Thymus (tissue), 11 donors: Measurements from ENCODE around the gene GPC1. TPM values are rescaled to one million over a fixed set of nuclear protein-coding genes. Genes with fewer than 3 reads are reported as not detected.

Experiments used
- DNase-seq, 9 donors: peaks; one replicate each; pipeline ENCODE4 v3.0.0-alpha.2; 2013; ENCODE audit warnings: low spot score in 9 of 9, low read depth in 6 of 9, missing footprints in 1 of 9
- H3K27ac ChIP-seq, 2 donors: one replicate each; pipeline ENCODE4 v1.5.1; 2013; ENCODE audit warnings: control low read depth in 1 of 2, low read depth in 1 of 2, low read length in 1 of 2, mild to moderate bottlenecking in 1 of 2, moderate library complexity in 1 of 2
- H3K27me3 ChIP-seq, 2 donors: one replicate each; pipeline ENCODE4 v1.5.1; 2013; ENCODE audit warnings: low read length in 1 of 2; ENCODE audit not compliant: control insufficient read depth in 2 of 2, insufficient read depth in 1 of 2
- H3K36me3 ChIP-seq, 2 donors: one replicate each; pipeline ENCODE4 v1.5.1; 2013; ENCODE audit warnings: low read length in 1 of 2, mild to moderate bottlenecking in 1 of 2, moderate library complexity in 1 of 2; ENCODE audit not compliant: control insufficient read depth in 2 of 2, insufficient read depth in 2 of 2
- H3K4me1 ChIP-seq, 2 donors: one replicate each; pipeline ENCODE4 v1.5.1; 2013; ENCODE audit warnings: low read length in 2 of 2; ENCODE audit not compliant: control insufficient read depth in 2 of 2, insufficient read depth in 2 of 2
- H3K4me3 ChIP-seq, 2 donors: one replicate each; pipeline ENCODE4 v1.5.1; 2013; ENCODE audit warnings: low read length in 2 of 2, control low read depth in 1 of 2, mild to moderate bottlenecking in 1 of 2
- H3K9me3 ChIP-seq, 2 donors: one replicate each; pipeline ENCODE4 v1.5.1; 2013; ENCODE audit warnings: low read length in 1 of 2, mild to moderate bottlenecking in 1 of 2; ENCODE audit not compliant: control insufficient read depth in 2 of 2, insufficient read depth in 1 of 2
- WGBS: extraction: QIAGEN DNeasy Blood & Tissue Kit; methylation state at CpG from one replicate; pipeline ENCODE4 v1.1.7; 2013; 5-methylcytosine and 5-hydroxymethylcytosine counted together
- polyA plus RNA-seq: library from polyadenylated mRNA; stranded (reverse); fragments of 200-250 nt; gene quantifications from one replicate; pipeline ENCODE4 v1.2.3, GENCODE V29; 2013
- total RNA-seq: library from RNA; stranded (reverse); fragments of 120-200 nt; gene quantifications from one replicate; pipeline ENCODE4 v1.2.4, GENCODE V29; 2013
- donor health status: healthy.

The GPC1 gene
- total and polyA plus RNA-seq, 2 donors, result 4.4 to 46.6 TPM

GRCh38 chr2:240455647-240456446 is 20.4 kb downstream of the GPC1 start:
- no peak overlapping the region for H3K27ac ChIP-seq
- no peak for DNase-seq
- H3K4me1 ChIP-seq, result peaks cover 0 to 9% of the 10 kb centered on the region in 2 donors
- WGBS, result 10% methylated on average over 55 of the region's 55 CpGs
- H3K4me3 ChIP-seq, result no peak overlapping the region
- no peaks in the 10 kb centered on the region for H3K36me3 ChIP-seq
- H3K27me3 ChIP-seq, result peaks cover 56 to 76% of the 10 kb centered on the region in 2 donors
- H3K9me3 ChIP-seq, result no peaks in the 10 kb centered on the region

DNA sequence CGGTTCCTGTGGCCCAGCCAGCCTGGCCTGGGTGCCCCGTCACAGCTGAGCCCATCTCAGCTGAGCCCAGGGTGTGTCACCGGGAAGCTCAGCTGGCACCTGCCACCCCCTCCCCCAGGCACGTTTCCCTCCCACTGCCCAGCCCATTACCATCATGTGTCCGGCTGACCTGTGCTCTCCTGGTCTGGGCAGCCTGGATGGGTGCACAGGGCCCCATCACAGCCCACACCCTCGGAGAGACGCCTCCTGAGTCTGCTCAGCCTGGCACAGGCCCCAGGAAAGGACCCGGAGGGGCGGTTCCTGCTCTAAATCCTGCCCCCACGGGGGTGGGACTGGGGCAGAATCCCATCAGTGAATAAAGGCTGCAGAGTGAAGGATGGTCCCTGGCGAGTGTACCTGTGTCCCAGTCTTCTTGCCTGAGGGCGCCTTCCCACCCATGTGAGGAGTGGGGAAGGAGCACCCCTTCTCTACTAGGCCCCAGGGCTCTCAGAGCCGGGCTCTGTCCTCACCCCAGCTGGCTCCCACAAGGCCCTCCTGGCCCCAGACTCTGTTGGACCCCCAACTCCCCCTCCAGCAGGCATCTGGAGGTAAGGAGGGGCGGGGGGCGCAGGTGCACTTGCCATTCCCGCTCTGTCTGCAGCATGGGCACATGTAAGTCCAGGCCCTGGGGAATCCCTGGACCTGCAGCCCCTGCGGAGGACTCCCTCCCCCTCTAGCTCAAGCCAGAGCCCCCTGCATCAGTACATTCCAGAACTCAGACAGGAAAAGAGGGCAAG is 21.2 kb downstream of the GPC1 start:
- H3K36me3 ChIP-seq, result no peaks in the 10 kb centered on the region
- 78% methylated on average over 17 of the region's 17 CpGs for WGBS
- no peak overlapping the region for H3K4me3 ChIP-seq

GRCh38 chr2:240457223-240458043 is 22.0 kb downstream of the GPC1 start:
- Histone ChIP-seq H3K27ac (peak overlapping the region in 1 of 2 donors; percentile 10), H3K9me3 (no peaks in the 10 kb centered on the region), H3K36me3 (no peaks in the 10 kb centered on the region), H3K4me1 (no peaks in the 10 kb centered on the region), H3K27me3 (peaks cover 40 to 60% of the 10 kb centered on the region in 2 donors), H3K4me3 (no peak overlapping the region)
- DNase-seq, result no peak
- WGBS, result 85% methylated on average over 22 of the region's 22 CpGs

More for the DNA sequence above, 21.2 kb downstream of the GPC1 start:
- peaks cover 0 to 6% of the 10 kb centered on the region in 2 donors for H3K4me1 ChIP-seq
- no peak for DNase-seq
- H3K9me3 ChIP-seq, result no peaks in the 10 kb centered on the region
- H3K27me3 ChIP-seq, result peaks cover 48 to 68% of the 10 kb centered on the region in 2 donors
- no peak overlapping the region for H3K27ac ChIP-seq

DNA sequence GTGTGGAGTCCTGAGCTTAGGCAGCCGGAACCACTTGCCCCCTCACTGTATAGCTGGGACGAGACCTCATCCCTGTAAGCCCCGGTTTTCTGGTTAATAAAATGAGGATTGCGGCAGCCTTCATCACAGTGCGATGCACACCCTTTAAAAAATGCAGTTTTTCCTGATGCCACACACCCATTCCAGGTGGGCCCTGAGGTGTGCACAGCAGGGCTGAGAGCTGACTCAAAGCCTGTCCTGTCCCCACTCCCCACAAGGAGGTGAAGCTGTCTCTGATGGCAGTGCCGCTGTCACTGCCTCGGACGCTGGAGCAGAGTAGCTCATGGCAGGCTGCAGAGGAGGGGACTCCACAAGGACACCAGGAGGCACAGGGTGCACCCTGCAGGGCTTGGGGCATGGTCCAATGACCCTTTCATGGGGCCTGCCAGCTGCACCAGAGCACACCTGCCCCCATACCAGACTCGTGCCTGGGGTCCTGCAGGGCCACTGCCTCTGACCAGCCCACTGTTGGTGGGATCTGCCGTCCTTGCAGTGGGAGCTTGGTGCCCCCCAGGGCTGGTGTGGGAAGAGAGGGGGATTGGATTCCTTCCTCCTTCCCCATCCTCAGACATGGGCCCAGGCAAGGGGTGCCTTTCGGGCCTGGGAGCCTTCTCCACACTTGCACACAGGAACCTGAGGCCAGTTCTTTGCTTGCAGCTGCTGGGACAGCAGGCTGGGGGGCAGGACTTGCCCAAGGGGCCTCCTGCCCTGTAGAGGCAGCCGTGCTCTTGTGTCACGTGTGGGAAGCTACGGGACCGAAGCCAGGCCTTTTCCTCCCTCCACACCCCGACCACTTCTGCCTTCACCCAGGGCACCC is 22.8 kb downstream of the GPC1 start:
- no peaks in the 10 kb centered on the region for H3K36me3 ChIP-seq
- H3K4me1 ChIP-seq, result no peaks in the 10 kb centered on the region
- WGBS, result 89% methylated on average over 16 of the region's 16 CpGs
- H3K27me3 ChIP-seq, result peaks cover 34 to 57% of the 10 kb centered on the region in 2 donors
- no peak overlapping the region for H3K27ac ChIP-seq
- no peaks in the 10 kb centered on the region for H3K9me3 ChIP-seq
- no peak overlapping the region for H3K4me3 ChIP-seq
- no peak for DNase-seq

DNA sequence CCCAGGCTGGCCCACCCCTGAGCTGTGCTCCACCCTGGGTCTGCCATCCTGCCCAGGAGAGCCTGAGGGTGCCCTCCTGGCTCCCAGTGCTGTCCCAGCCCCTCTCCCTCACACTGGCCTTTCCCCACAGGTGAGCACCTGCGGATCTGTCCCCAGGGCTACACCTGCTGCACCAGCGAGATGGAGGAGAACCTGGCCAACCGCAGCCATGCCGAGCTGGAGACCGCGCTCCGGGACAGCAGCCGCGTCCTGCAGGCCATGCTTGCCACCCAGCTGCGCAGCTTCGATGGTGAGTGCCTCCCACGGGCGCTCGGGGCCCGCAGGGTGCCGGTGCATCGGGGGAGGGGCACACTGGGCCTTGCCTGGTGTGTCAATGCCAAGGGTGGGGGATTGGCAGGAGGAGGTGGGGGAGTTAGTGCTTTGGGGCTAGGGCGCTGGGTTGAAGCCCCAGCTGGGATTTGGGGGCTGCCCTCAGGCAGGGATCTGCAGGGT is 23.5 kb downstream of the GPC1 start:
- WGBS, result 97% methylated on average over 18 of the region's 18 CpGs
- Histone ChIP-seq H3K27ac (no peak overlapping the region), H3K27me3 (peaks cover 30 to 53% of the 10 kb centered on the region in 2 donors), H3K36me3 (no peaks in the 10 kb centered on the region), H3K9me3 (no peaks in the 10 kb centered on the region), H3K4me3 (no peak overlapping the region), H3K4me1 (no peaks in the 10 kb centered on the region)
- no peak for DNase-seq

DNA sequence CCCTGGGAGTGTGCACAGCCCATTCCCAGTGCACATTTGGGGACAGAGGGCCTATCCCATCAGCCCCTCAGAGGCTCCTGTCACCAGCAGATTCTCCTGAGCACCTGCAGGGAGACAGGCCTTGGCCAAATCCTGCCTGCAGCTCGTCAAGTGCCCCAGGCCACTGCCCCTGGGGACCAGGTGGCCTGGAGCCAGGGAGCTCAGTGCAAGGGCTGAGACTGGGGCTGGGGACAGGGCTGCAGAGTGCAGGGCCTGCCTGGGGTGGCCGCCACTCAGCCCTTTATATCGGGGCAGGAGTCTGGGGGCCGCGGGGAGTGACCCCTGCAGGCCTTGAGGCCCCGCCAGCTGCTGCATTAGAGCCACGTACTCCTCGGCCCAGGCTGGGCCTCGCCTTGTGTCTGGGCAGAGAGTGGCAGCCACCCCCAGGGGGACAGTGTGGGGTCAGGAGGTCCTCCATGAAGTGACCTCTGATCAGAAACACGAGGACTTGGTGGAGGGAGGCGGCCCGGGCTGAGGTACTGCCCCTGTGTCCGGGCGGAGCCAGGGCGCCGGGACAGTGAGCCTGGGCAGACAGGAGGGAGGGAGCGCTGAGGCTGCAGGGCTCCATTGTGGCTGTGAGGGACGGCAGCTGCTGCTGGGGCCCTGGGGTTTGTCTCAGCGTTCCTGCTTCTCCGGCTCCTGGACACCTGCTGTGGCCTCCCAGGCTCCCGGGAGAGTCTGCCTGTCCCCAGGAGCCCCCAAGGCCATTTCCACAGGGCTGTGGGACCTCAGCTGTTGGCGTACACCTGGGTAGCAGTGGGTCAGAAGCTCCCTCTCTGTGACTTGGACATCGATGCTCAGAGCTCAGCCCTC is 24.2 kb downstream of the GPC1 start:
- WGBS, result 84% methylated on average over 23 of the region's 23 CpGs
- H3K4me3 ChIP-seq, result no peak overlapping the region
- no peaks in the 10 kb centered on the region for H3K4me1 ChIP-seq
- DNase-seq, result no peak
- no peaks in the 10 kb centered on the region for H3K9me3 ChIP-seq
- no peak overlapping the region for H3K27ac ChIP-seq
- peaks cover 24 to 46% of the 10 kb centered on the region in 2 donors for H3K27me3 ChIP-seq
- no peaks in the 10 kb centered on the region for H3K36me3 ChIP-seq

DNA sequence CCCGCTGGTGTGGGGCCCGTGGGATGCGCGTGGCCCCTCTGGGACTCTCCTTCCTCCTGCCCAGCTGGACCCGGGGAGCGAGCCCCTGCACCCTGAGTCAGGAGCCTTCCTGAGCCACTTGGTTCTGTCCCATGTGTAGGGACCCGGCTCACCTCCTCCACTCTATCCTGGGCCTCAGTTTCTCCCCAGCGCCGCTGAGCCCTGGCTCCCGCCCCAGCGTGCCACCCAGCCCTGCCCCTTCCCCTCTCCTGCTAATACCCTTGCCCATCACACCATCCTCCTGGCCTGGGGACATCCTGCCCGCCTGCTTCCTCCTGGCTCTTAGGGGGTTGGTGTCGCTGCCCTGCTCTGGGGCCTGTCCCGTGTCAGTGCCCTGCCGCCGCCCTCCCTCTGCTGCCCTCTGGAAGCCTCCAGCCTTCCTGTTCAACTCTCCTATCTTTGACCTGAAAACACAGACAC is 24.8 kb downstream of the GPC1 start:
- 91% methylated on average over 16 of the region's 16 CpGs for WGBS
- no peak for DNase-seq
- H3K4me1 ChIP-seq, result no peaks in the 10 kb centered on the region
- H3K36me3 ChIP-seq, result no peaks in the 10 kb centered on the region
- peaks cover 18 to 40% of the 10 kb centered on the region in 2 donors for H3K27me3 ChIP-seq
- no peak overlapping the region for H3K4me3 ChIP-seq
- H3K9me3 ChIP-seq, result no peaks in the 10 kb centered on the region
- no peak overlapping the region for H3K27ac ChIP-seq
